NCI-H2081 treated with DMSO at 0.1 percent for 48 hours (cell line): ENCODE results near the gene SH2D1A.

Experiments used
- DNase-seq: peaks from one replicate; lab custom pipeline; 2025; lab: John Stamatoyannopoulos, UW

SH2D1A gene

DNA sequence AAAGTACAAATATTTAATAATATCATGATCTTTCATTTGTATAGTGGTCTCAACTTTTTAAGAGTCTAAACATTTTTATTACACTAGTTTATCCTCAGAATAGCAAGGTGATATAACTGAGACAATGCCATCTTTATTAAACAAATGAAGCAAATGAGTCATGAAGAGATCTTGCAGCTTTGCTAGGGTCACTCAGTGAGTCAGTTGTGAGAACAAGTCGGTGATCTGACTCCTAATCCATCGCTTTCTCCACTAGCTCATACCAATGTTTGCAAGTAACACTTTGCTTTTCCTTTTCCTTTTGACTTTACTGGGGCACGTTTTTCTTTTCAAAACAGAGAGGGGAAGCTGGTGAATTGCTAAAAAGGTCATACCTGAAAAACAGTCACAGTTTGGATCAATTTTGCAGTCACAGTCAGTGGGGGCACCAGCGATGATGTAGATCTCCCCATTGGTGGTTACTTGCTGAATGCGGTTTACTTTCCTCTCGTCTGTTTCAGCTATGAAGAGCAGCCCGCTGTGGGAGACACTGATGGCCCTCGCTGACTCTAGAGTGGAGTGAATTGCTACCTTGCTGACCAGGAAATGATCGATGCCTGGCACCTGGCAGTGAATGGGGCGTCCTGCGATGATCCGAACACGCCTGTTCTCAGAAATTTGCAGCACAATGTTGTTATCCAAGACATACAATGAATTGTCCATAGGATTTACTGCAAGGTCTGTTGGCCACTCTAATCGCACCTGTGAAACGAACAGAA is 75.7 kb downstream of the SH2D1A start:
- no peak for DNase-seq
